ENCODE measurements around the gene NAPA. TPM values are rescaled to one million over a fixed set of nuclear protein-coding genes. Genes with fewer than 3 reads are reported as not detected.

NAPA gene
- total RNA-seq, 2 donors from 2014 or later: 127 to 213 TPM

DNA sequence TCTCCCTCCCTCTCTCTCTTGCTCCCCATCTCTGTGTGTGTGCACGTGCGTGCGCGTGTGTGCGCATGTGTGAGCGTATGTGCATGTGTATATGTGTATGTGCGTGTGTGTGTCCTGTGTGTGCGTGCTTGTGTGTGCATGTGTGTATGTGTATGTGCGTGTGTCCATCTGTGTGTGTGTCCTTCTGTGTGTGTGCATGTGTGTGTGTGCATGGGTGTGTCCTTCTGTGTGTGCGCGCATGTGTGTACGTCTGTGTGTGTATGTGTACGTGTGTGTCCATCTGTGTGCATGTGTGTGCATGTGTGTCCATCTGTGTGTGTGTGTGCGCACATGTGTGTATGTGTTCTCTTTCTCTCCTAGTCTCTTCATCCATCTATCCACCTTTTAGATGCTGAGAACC lies 55.4 kb downstream of the NAPA start:
- TF ChIP-seq, protein P1, sequence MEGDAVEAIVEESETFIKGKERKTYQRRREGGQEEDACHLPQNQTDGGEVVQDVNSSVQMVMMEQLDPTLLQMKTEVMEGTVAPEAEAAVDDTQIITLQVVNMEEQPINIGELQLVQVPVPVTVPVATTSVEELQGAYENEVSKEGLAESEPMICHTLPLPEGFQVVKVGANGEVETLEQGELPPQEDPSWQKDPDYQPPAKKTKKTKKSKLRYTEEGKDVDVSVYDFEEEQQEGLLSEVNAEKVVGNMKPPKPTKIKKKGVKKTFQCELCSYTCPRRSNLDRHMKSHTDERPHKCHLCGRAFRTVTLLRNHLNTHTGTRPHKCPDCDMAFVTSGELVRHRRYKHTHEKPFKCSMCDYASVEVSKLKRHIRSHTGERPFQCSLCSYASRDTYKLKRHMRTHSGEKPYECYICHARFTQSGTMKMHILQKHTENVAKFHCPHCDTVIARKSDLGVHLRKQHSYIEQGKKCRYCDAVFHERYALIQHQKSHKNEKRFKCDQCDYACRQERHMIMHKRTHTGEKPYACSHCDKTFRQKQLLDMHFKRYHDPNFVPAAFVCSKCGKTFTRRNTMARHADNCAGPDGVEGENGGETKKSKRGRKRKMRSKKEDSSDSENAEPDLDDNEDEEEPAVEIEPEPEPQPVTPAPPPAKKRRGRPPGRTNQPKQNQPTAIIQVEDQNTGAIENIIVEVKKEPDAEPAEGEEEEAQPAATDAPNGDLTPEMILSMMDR (IDR thresholded peaks at IDR 0.05): no peak
- peaks cover 0 to 16% of the 10 kb centered on the region in 2 donors for H3K27me3 ChIP-seq
- H3K4me1 ChIP-seq: peaks cover 0 to 7% of the 10 kb centered on the region in 2 donors
- no peak overlapping the region for H3K27ac ChIP-seq
- no peaks in the 10 kb centered on the region for H3K36me3 ChIP-seq
- no peak for DNase-seq (ENCODE audit: low spot score)
- no peak overlapping the region for H3K4me3 ChIP-seq
- peaks cover 0 to 19% of the 10 kb centered on the region in 2 donors for H3K9me3 ChIP-seq

- no peak overlapping the region for H3K4me3 ChIP-seq
- no peak overlapping the region for H3K27ac ChIP-seq
- H3K4me1 ChIP-seq: peaks cover 0 to 7% of the 10 kb centered on the region in 2 donors
- H3K9me3 ChIP-seq: peaks cover 0 to 19% of the 10 kb centered on the region in 2 donors
- H3K36me3 ChIP-seq: no peaks in the 10 kb centered on the region
- no peak for DNase-seq (ENCODE audit: low spot score)
- peaks cover 0 to 16% of the 10 kb centered on the region in 2 donors for H3K27me3 ChIP-seq
- TF ChIP-seq, protein P1 (IDR thresholded peaks at IDR 0.05): no peak
Measured at GRCh38 chr19:47458672-47459071, 56.2 kb downstream of the NAPA start.

- peak overlapping the region in 1 of 2 donors; percentile 9 for H3K4me3 ChIP-seq
- H3K9me3 ChIP-seq: peaks cover 0 to 19% of the 10 kb centered on the region in 2 donors
- no peaks in the 10 kb centered on the region for H3K36me3 ChIP-seq
- H3K27me3 ChIP-seq: peaks cover 0 to 16% of the 10 kb centered on the region in 2 donors
- peaks cover 0 to 7% of the 10 kb centered on the region in 2 donors for H3K4me1 ChIP-seq
- TF ChIP-seq, protein P1 (IDR thresholded peaks at IDR 0.05): no peak
- no peak for DNase-seq (ENCODE audit: low spot score)
- H3K27ac ChIP-seq: no peak overlapping the region
Measured at GRCh38 chr19:47456721-47457474, 58.0 kb downstream of the NAPA start.

GRCh38 chr19:47450478-47450877 lies 64.4 kb downstream of the NAPA start:
- Histone ChIP-seq H3K4me3 (no peak overlapping the region), H3K27me3 (peaks cover 20 to 21% of the 10 kb centered on the region in 2 donors), H3K36me3 (no peaks in the 10 kb centered on the region), H3K4me1 (peaks cover 0 to 23% of the 10 kb centered on the region in 2 donors), H3K9me3 (peaks cover 0 to 4% of the 10 kb centered on the region in 2 donors), H3K27ac (no peak overlapping the region)
- DNase-seq (ENCODE audit: low spot score): no peak
- TF ChIP-seq, protein P1 (IDR thresholded peaks at IDR 0.05): no peak

DNA sequence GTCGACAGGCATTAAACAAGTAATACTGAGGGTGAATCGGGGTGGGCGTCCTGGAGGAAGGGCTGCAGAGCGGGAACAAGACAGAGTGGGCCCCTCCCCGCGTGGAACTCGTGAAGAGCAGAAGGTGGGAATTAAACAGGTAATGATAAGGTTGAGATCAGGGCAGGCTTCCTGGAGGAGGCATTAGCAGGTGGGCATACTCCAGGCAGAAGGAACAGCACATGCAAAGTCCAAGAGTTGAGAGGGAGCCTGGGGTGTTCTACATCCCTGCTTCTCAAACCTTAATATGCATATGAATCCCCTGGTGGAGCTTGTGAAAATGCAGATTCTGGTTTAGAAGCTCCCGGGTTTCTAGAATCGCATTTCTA lies 66.5 kb downstream of the NAPA start:
- Histone ChIP-seq H3K4me3 (no peak overlapping the region), H3K9me3 (no peaks in the 10 kb centered on the region), H3K4me1 (peaks cover 0 to 24% of the 10 kb centered on the region in 2 donors), H3K27me3 (peaks cover 27 to 41% of the 10 kb centered on the region in 2 donors), H3K27ac (no peak overlapping the region), H3K36me3 (no peaks in the 10 kb centered on the region)
- no peak for DNase-seq (ENCODE audit: low spot score)
- TF ChIP-seq, protein P1 (IDR thresholded peaks at IDR 0.05): no peak

Measured in right atrium auricular region (tissue), 2 donors.